ENCODE measurements around the gene DENND6B.
"Not testable (repeated sequence)": the region's sequence is repeated elsewhere in the genome, so short reads cannot be mapped to it uniquely, and the experiment has no call there.

DENND6B gene

DNA sequence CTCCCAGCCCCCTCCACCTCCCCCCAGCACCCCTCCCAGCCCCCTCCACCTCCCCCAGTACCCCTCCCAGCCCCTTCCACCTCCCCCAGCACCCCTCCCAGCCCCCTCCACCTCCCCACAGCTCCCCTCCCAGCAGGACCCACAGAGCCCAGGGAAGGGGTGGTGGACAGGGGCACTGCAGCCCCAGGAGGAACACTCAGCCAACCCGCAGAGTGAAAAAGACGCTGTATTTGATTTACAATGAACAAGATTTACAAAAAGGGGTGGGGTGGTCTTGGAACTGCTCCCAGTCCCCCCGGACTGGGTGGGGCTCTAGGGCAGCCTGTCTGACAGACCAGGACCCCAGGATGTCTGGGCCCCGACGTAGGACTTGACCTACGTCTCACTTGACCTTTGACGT, 52.0 kb downstream of the DENND6B start:
- no peak overlapping the region for H3K4me3 ChIP-seq (replicated peaks; ENCODE audit: low read depth, low read length)
- TF ChIP-seq, protein P1, sequence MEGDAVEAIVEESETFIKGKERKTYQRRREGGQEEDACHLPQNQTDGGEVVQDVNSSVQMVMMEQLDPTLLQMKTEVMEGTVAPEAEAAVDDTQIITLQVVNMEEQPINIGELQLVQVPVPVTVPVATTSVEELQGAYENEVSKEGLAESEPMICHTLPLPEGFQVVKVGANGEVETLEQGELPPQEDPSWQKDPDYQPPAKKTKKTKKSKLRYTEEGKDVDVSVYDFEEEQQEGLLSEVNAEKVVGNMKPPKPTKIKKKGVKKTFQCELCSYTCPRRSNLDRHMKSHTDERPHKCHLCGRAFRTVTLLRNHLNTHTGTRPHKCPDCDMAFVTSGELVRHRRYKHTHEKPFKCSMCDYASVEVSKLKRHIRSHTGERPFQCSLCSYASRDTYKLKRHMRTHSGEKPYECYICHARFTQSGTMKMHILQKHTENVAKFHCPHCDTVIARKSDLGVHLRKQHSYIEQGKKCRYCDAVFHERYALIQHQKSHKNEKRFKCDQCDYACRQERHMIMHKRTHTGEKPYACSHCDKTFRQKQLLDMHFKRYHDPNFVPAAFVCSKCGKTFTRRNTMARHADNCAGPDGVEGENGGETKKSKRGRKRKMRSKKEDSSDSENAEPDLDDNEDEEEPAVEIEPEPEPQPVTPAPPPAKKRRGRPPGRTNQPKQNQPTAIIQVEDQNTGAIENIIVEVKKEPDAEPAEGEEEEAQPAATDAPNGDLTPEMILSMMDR (IDR thresholded peaks at IDR 0.05; ENCODE audit: low read depth, low read length, missing control alignments): no peak
- no peak for DNase-seq (ENCODE audit: extremely low read depth, low read depth)

DNA sequence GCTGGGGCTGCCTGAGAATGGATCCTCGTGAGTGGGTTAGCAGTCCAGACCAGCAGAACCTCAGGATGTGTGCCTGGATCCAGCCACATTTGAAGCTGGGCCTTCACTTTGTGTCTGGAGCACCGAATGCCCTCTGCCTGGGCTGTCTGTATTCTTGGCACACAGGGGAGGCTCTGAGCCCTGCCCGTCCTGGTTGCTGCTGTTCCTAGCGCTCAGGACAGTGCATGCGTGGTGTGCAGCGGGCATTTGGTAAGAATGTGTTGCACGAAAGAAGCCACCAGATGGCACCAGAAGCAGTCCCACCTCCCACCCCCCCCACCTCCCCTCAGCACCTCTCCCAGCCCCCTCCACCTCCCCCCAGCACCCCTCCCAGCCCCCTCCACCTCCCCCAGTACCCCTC, 52.5 kb downstream of the DENND6B start:
- DNase-seq (ENCODE audit: extremely low read depth, low read depth): no peak
- no peak overlapping the region for H3K4me3 ChIP-seq (replicated peaks; ENCODE audit: low read depth, low read length)
- TF ChIP-seq, protein P1 (IDR thresholded peaks at IDR 0.05; ENCODE audit: low read depth, low read length, missing control alignments): peak; percentile 19

DNA sequence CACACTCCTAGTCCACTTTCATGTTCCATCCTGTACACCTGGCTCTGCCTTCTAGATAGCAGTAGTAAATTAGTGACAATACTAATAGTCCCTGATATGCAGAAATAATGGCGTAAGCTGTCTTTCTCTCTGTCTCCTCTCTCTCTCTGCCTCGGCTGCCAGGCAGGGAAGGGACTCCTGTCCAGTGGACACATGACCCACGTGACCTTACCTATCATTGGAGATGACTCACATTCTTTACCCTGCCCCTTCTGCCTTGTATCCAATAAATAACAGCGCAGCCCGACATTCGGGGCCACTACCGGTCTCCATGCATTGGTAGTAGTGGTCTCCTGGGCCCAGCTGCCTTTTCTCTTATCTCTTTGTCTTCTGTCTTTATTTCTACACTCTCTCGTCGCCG, 53.0 kb downstream of the DENND6B start:
- H3K4me3 ChIP-seq (replicated peaks; ENCODE audit: low read depth, low read length); DNase-seq (ENCODE audit: extremely low read depth, low read depth): not testable (repeated sequence)

DNA sequence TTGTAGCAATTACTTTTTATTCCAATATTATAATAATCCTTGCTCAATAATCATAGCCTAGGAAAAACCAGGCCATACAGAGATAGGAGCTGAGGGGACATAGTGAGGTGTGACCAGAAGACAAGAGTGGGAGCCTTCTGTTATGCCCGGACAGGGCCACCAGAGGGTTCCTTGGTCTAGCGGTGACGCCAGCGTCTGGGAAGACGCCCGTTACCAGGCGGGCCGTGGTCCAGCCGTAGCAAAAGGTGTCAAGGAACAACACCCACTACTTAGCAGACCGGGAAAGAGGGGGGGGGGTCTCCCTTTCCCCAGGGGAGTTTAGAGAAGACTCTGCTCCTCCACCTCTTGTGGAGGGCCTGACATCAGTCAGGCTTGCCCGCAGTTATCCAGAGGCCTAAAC, 53.5 kb downstream of the DENND6B start:
- DNase-seq (ENCODE audit: extremely low read depth, low read depth); H3K4me3 ChIP-seq (replicated peaks; ENCODE audit: low read depth, low read length): not testable (repeated sequence)

DNA sequence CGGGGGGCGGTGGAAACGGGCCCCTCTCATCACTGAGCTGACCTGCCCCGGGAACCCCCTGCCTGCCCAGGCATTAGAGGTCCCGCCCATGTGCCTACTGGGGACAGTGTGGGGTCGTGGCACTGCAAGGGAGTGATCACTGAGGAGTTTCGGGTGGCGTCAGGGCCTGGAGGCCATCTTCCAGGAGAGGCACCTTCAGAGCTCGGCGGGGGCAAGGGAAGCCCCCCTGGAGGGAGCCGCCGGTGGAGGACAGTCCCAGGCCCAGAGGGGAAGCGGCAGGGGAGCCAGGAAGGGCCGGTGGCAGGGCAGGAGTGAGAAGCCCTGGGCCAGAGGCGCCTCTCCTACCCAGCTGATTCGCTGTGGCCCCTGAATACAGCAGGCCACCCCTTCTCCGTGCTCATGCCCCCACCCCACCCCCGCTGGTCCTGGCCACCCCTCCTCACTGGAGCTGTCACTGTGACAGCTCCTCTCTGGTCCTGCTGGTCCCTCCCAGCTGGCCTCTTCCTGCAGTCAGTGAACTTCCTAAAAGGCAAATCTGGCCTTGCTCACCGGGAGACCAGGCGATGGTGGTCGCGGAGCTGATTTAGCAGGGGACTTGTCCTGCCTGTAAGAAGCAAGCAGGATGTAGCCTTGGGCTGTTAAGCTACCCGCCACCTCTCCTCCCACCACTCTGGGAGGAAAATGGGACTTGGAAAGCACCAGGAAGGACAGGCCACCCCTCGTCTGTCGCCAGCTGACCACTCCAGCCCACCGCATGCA, 54.6 kb downstream of the DENND6B start:
- H3K4me3 ChIP-seq (replicated peaks; ENCODE audit: low read depth, low read length): no peak overlapping the region
- DNase-seq (ENCODE audit: extremely low read depth, low read depth): no peak

DNA sequence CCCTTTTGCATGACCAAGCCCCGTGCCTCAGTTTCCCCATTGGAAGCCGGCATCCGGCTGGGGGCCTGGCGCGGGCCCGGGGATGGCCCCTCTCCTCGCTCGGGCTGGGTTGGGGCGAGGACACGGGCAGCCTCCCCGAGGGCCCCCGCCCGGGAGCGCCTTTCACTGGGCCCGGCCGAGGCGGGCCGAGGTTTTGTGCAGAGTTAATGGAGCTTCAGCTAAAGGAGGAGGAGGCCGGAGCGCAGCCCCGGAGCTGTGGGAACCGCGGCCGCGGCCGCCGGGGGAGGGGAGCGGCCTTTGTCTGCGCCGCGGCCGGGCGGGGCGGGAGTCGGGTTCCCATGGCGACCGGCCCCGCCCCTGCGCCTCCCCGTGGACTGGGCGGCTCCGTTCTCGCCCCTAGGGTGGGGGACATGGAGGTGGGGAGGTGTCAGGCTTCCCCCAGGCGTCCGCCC, 55.3 kb downstream of the DENND6B start:
- TF ChIP-seq, protein P1 (IDR thresholded peaks at IDR 0.05; ENCODE audit: low read depth, low read length, missing control alignments): no peak
- DNase-seq (ENCODE audit: extremely low read depth, low read depth): no peak
- H3K4me3 ChIP-seq (replicated peaks; ENCODE audit: low read depth, low read length): peak overlapping the region; percentile 18; the same call in 1 of the 2 replicates

More for the DNA sequence above, 54.6 kb downstream of the DENND6B start:
- TF ChIP-seq, protein P1 (IDR thresholded peaks at IDR 0.05; ENCODE audit: low read depth, low read length, missing control alignments): no peak

DNA sequence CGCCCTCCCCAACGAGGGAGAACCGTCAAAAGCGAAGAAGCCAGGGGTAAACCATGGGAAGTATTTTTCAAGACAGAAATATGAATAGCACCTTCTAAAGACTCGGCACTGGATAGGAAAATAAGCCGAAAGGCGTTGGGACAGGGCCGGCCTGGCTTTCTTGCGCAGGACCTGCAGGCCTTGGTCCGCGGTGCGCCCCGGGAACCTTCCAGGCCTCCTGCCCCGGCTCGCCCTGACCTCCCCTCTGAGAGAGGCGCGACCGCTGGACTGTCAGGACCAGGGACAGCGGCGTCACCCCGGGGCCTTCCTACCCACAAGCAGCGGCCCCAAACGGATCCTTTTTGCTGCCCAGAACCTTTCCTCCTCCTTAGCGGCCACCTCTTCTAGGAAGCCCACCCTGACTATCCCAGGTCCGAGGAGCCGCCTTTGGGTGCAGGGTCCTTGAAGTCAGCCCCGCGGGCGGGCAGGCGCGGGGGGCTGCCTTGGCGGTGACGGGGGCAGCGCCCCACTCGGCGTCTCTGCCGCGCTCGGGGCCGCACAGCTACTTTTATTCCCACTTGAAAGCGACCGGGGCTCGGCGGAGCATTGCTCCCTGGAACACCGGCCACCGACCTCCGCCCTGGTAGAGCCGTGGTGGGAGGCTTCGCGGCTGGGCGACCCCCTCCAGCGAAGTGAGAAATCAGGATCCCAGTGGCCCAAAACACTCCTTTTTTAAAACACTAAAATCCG, 56.0 kb downstream of the DENND6B start:
- H3K4me3 ChIP-seq (replicated peaks; ENCODE audit: low read depth, low read length): peak overlapping the region; percentile 43
- DNase-seq (ENCODE audit: extremely low read depth, low read depth): no peak
- TF ChIP-seq, protein P1 (IDR thresholded peaks at IDR 0.05; ENCODE audit: low read depth, low read length, missing control alignments): no peak

Data from HFF-Myc (cell line).